K562 (cell line): ENCODE data around the gene SNX10. TPM values are rescaled to one million over a fixed set of nuclear protein-coding genes. Genes with fewer than 3 reads are reported as not detected.
A peak's percentile ranks its signal among the peaks of the same experiment; 100 is the strongest.

ENCODE experiments used
- ATF4 ChIP-seq: fragments of 450-650 bp; formaldehyde crosslinking; IDR thresholded peaks from 2 replicates; pipeline ENCODE4 v1.4.0; 2022; ENCODE audit warnings: mild to moderate bottlenecking, moderate library complexity
- BCLAF1 ChIP-seq, 2 experiments: fragments of 450-650 bp in 1 of 2; IDR thresholded peaks; 2 replicates each; pipeline ENCODE4 v1.6.1; 2011 to 2017; ENCODE audit warnings: low read depth in 2 of 2, antibody characterized with exemption in 1 of 2, borderline replicate concordance in 1 of 2, low read length in 1 of 2, mild to moderate bottlenecking in 1 of 2, mixed read lengths in 1 of 2; ENCODE audit not compliant: control insufficient read depth in 1 of 2
- BRF2 ChIP-seq: IDR thresholded peaks from 3 replicates; pipeline ENCODE4 v1.6.1; 2011; ENCODE audit warnings: borderline replicate concordance, mild to moderate bottlenecking; ENCODE audit not compliant: insufficient read length, insufficient read depth
- ELF1 ChIP-seq: fragments of 200-800 bp; sonication (Bioruptor generic); IDR thresholded peaks from 2 replicates; pipeline ENCODE4 v1.6.1; 2016; ENCODE audit warnings: missing genetic modification characterization, missing compliant biosample characterization
- EP400 ChIP-seq: fragments of 450-650 bp; IDR thresholded peaks from 2 replicates; pipeline ENCODE4 v1.6.1; 2017; ENCODE audit warnings: antibody characterized with exemption, mild to moderate bottlenecking, moderate library complexity
- HEY1 ChIP-seq: fragments of 250-450 bp; sonication (Bioruptor Pico); IDR thresholded peaks from 2 replicates; pipeline ENCODE4 v1.5.0; 2020; ENCODE audit warnings: mild to moderate bottlenecking, moderate library complexity, borderline replicate concordance
- JUND ChIP-seq, 2 experiments: IDR thresholded peaks; 2 replicates in 1 of 2; 3 replicates in 1 of 2; pipeline ENCODE4 v1.6.1; 2011; ENCODE audit warnings: borderline replicate concordance in 2 of 2, low read depth in 2 of 2, low read length in 2 of 2, improper control_type of control experiment in 1 of 2, missing biosample characterization in 1 of 2, missing genetic modification characterization in 1 of 2, missing genetic modification reagents in 1 of 2
- RBM15 ChIP-seq: fragments of 200-400 bp; formaldehyde crosslinking; IDR thresholded peaks from 2 replicates; pipeline ENCODE4 v1.6.1; 2018; ENCODE audit warnings: mild to moderate bottlenecking, low read length, moderate library complexity; ENCODE audit not compliant: insufficient read depth
- RCOR1 ChIP-seq, 2 experiments: IDR thresholded peaks; 2 replicates each; pipeline ENCODE4 v1.6.1; 2012; ENCODE audit warnings: low read depth in 2 of 2, low read length in 2 of 2, borderline replicate concordance in 1 of 2, improper control_type of control experiment in 1 of 2
- STAT5A ChIP-seq: IDR thresholded peaks from 2 replicates; pipeline ENCODE4 v1.6.1; 2012; ENCODE audit warnings: low read length, inconsistent platforms, borderline replicate concordance
- TAL1 ChIP-seq: fragments of 450-650 bp; IDR thresholded peaks from 2 replicates; pipeline ENCODE4 v1.6.1; 2016; ENCODE audit warnings: mild to moderate bottlenecking
- ZBTB5 ChIP-seq: fragments of 450-650 bp; IDR thresholded peaks from 2 replicates; pipeline ENCODE4 v1.6.1; 2017; ENCODE audit warnings: antibody characterized with exemption
- ZNF778 ChIP-seq: fragments of 450-650 bp; formaldehyde crosslinking; IDR thresholded peaks from 2 replicates; pipeline ENCODE4 v1.4.0; 2020; ENCODE audit warnings: mild to moderate bottlenecking, moderate library complexity
- polyA plus RNA-seq, 8 experiments: library from polyadenylated mRNA; depleted of rRNA in 4 of 8; stranded (reverse) in 5 of 8; unstranded in 3 of 8; fragments of >200 nt; fragmentation: Nextera tagmentation in 2 of 8; fragmentation: Illumina TruSeq in 1 of 8; extraction: Ambion mirVana in 2 of 8; extraction: Trizol in 1 of 8; gene quantifications; 2 replicates each; pipeline versions ENCODE4 v1.2.1 to v1.2.3, GENCODE V29; 2011 to 2014; ENCODE audit warnings: inconsistent platforms in 1 of 8, missing spikeins in 1 of 8
- total RNA-seq, 7 experiments: library from RNA; depleted of rRNA in 6 of 7; stranded (reverse); fragments of >200 nt in 6 of 7; fragmentation: Illumina TruSeq in 2 of 7; extraction: Trizol in 2 of 7; gene quantifications; 2 replicates each; pipeline versions ENCODE4 v1.2.1 to v1.2.3, GENCODE V29; 2011 to 2021; ENCODE audit warnings: low replicate concordance in 1 of 7

Gene SNX10
- total and polyA plus RNA-seq, 9 of the 15 experiments (the other 6 are each of a cell fraction or from before 2014, with no cell fraction given), result 6.9 to 16.5 (median 11.5) TPM

- TF ChIP-seq ZNF778 (CRISPR knock-in tag) (no peak), STAT5A (no peak), ELF1 (tag) (no peak), ATF4 (no peak), BRF2 (no peak), BCLAF1 (IDR thresholded peaks at IDR 0.05; ENCODE audit: borderline replicate concordance in 1 of 2, control insufficient read depth in 1 of 2, low read depth in 2 of 2, low read length in 1 of 2) (no peak), ZBTB5 (no peak), TAL1 (no peak), RBM15 (no peak), JUND (IDR thresholded peaks at IDR 0.05; ENCODE audit: borderline replicate concordance, low read depth, low read length) (no peak), JUND (tag; IDR thresholded peaks at IDR 0.05; ENCODE audit: borderline replicate concordance, low read depth, low read length) (no peak), RCOR1 (IDR thresholded peaks at IDR 0.05; ENCODE audit: borderline replicate concordance in 1 of 2, low read depth in 2 of 2, low read length in 2 of 2) (peak in 1 of 2 experiments; percentile 3; a peak in 1 of 4 replicates), EP400 (peak; percentile 41), HEY1 (CRISPR knock-in tag) (no peak)
Measured at GRCh38 chr7:26398756-26399509, 107.3 kb downstream of the SNX10 start (continued).
